GM12878 (cell line): ENCODE results near the gene HSPA4. TPM values are rescaled to one million over a fixed set of nuclear protein-coding genes. Genes with fewer than 3 reads are reported as not detected.
"Not testable (repeated sequence)": the region's sequence is repeated elsewhere in the genome, so short reads cannot be mapped to it uniquely, and the experiment has no call there.

Experiments used
- ATAC-seq: fragments of 200-7000 bp; cut with Tn5 transposase; 3 replicates; pipeline ENCODE4 v1.9.1; 2020; ENCODE audit warnings: mild to moderate bottlenecking, moderate library complexity
- BruUV-seq: library from RNA; stranded (reverse); fragments of 400-500 nt; replicated peaks from 2 replicates; lab custom pipeline; 2021; lab: Mats Ljungman, UMichigan
- CTCF ChIA-PET: fragments of 300-600 bp; sonication (Branson Sonifier 250); formaldehyde crosslinking; extraction: SDS; loops from one replicate; lab custom pipeline; 2021; ENCODE audit warnings: inconsistent platforms; lab: Yijun Ruan, JAX
- POLR2A ChIA-PET: fragments of 350-600 bp; formaldehyde crosslinking; extraction: SDS; loops from one replicate; lab custom pipeline; 2021; ENCODE audit warnings: inconsistent platforms; lab: Charles Lee
- RAD21 ChIA-PET: fragments of 300-600 bp; sonication (Branson Sonifier 250); formaldehyde crosslinking; loops from one replicate; lab custom pipeline; 2023; ENCODE audit warnings: antibody characterized with exemption; ENCODE audit not compliant: unreplicated experiment; lab: Charles Lee
- SMC1A ChIA-PET: fragments of 300-600 bp; sonication (Branson Sonifier 250); formaldehyde crosslinking; loops from one replicate; lab custom pipeline; 2023; ENCODE audit not compliant: unreplicated experiment, uncharacterized antibody; lab: Charles Lee
- DNase-seq: peaks from one replicate; pipeline ENCODE4 v3.0.0-alpha.2; 2011; ENCODE audit warnings: low read depth, low spot score
- FAIRE-seq: peaks from 3 replicates; lab custom pipeline; 2011; peaks lifted over from hg19 to GRCh38; lab: Jason Lieb, UNC
- H2AFZ ChIP-seq: 2 replicates; pipeline ENCODE4 v1.6.0; 2011; ENCODE audit warnings: low read depth, low read length, control low read depth; ENCODE audit not compliant: control insufficient read depth
- H3K27ac ChIP-seq: 2 replicates; pipeline ENCODE4 v1.5.1; 2011; ENCODE audit warnings: control low read depth; ENCODE audit not compliant: control insufficient read depth, insufficient read depth
- H3K27me3 ChIP-seq, 2 experiments: replicated peaks in 1 of 2; 2 replicates each; pipeline versions ENCODE4 v1.6.0 to v1.6.1; 2011; ENCODE audit warnings: low read length in 1 of 2; ENCODE audit not compliant: control insufficient read depth in 2 of 2, insufficient read depth in 2 of 2
- H3K36me3 ChIP-seq, 2 experiments: 2 replicates each; pipeline ENCODE4 v1.5.1; 2011; ENCODE audit warnings: low read length in 1 of 2; ENCODE audit not compliant: control insufficient read depth in 2 of 2, insufficient read depth in 2 of 2
- H3K4me1 ChIP-seq: 2 replicates; pipeline ENCODE4 v1.6.1; 2011; ENCODE audit warnings: mild to moderate bottlenecking, low read length, moderate library complexity, mixed read lengths; ENCODE audit not compliant: control insufficient read depth, insufficient read depth
- H3K4me2 ChIP-seq: 2 replicates; pipeline ENCODE4 v1.6.0; 2011; ENCODE audit warnings: control low read depth; ENCODE audit not compliant: control insufficient read depth, insufficient read depth
- H3K4me3 ChIP-seq: fragments of 200-600 bp; sonication (generic); 2 replicates; pipeline ENCODE4 v1.5.1; 2016
- H3K79me2 ChIP-seq: 2 replicates; pipeline ENCODE4 v1.6.0; 2011; ENCODE audit warnings: low read length; ENCODE audit not compliant: control insufficient read depth, insufficient read depth
- H3K9ac ChIP-seq: 2 replicates; pipeline ENCODE4 v1.8.0; 2011; ENCODE audit warnings: low read length, control low read depth, mixed read lengths; ENCODE audit not compliant: control insufficient read depth, insufficient read depth
- H3K9me3 ChIP-seq: replicated peaks from 3 replicates; pipeline ENCODE4 v1.5.1; 2011; ENCODE audit warnings: mild to moderate bottlenecking, low read length; ENCODE audit not compliant: control insufficient read depth, insufficient read depth
- H4K20me1 ChIP-seq: 2 replicates; pipeline ENCODE4 v1.6.0; 2011; ENCODE audit not compliant: control insufficient read depth, insufficient read depth
- CBX3 ChIP-seq: fragments of 200-600 bp; sonication (generic); IDR thresholded peaks from 2 replicates; pipeline ENCODE4 v1.6.1; 2016; ENCODE audit warnings: low read depth, borderline replicate concordance
- CEBPB ChIP-seq, 2 experiments: fragments of 150-350 bp in 1 of 2; IDR thresholded peaks; 2 replicates each; pipeline ENCODE4 v1.6.1; 2012 to 2014; ENCODE audit warnings: low read depth in 2 of 2, low read length in 2 of 2, borderline replicate concordance in 1 of 2, inconsistent platforms in 1 of 2
- KLF5 ChIP-seq: fragments of 450-650 bp; IDR thresholded peaks from 2 replicates; pipeline ENCODE4 v1.6.1; 2014; ENCODE audit warnings: mild to moderate bottlenecking; ENCODE audit not compliant: partially characterized antibody
- ZBED1 ChIP-seq: IDR thresholded peaks from 2 replicates; pipeline ENCODE4 v1.6.1; 2016; ENCODE audit warnings: borderline replicate concordance
- ZNF217 ChIP-seq: fragments of 450-650 bp; IDR thresholded peaks from 2 replicates; pipeline ENCODE4 v1.6.1; 2017; ENCODE audit warnings: antibody characterized with exemption, mild to moderate bottlenecking
- WGBS: methylation state at CpG from one replicate; pipeline ENCODE4 v1.1.6; 2016; ENCODE audit warnings: low lambda C conversion rate; ENCODE audit not compliant: insufficient replicate concordance, insufficient coverage; ENCODE audit errors: missing lambda C conversion rate; 5-methylcytosine and 5-hydroxymethylcytosine counted together
- in situ Hi-C: fragments of 300-500 bp; cut with MboI; formaldehyde crosslinking; loops from 9 replicates; pipeline ENCODE4 v1.14.3; 2018; ENCODE audit warnings: mixed read lengths
- intact Hi-C: fragments of 100-400 bp; cut with micrococcal nuclease; formaldehyde crosslinking; loops from one replicate; pipeline ENCODE4 v1.14.2; 2022; ENCODE audit not compliant: unreplicated experiment
- polyA plus RNA-seq, 11 experiments: library from polyadenylated mRNA; depleted of rRNA in 4 of 11; unstranded in 6 of 11; stranded (reverse) in 5 of 11; fragments of >200 nt; fragmentation: Nextera tagmentation in 4 of 11; fragmentation: Illumina TruSeq in 1 of 11; extraction: Ambion mirVana in 4 of 11; extraction: Trizol in 1 of 11; gene quantifications; 1 replicate in 1 of 11; 2 replicates in 10 of 11; pipeline versions ENCODE4 v1.2.1 to v1.2.3, GENCODE V29; 2011 to 2016; ENCODE audit warnings: inconsistent platforms in 2 of 11, missing spikeins in 2 of 11, low read depth in 1 of 11
- total RNA-seq, 4 experiments: library from RNA; depleted of rRNA in 3 of 4; stranded (reverse); fragments of >200 nt in 3 of 4; fragmentation: Illumina TruSeq in 1 of 4; extraction: Trizol in 1 of 4; gene quantifications; 2 replicates each; pipeline versions ENCODE4 v1.2.1 to v1.2.3, GENCODE V29; 2013 to 2021
- TF ChIP-seq, protein P1 (sequence below): IDR thresholded peaks from 2 replicates; pipeline ENCODE4 v1.6.1; 2011; ENCODE audit warnings: borderline replicate concordance, low read depth, mild to moderate bottlenecking, moderate library complexity, low read length; ENCODE audit not compliant: insufficient read depth, poor library complexity, severe bottlenecking
- TF ChIP-seq, protein P2 (sequence below): fragments of 150-350 bp; IDR thresholded peaks from 2 replicates; pipeline ENCODE4 v1.6.1; 2016; ENCODE audit warnings: low read depth, low read length

HSPA4 gene
- total and polyA plus RNA-seq, 10 of the 15 experiments (the other 5 are each of a cell fraction or from before 2014, with no cell fraction given): 61.6 to 234 (median 116) TPM

DNA sequence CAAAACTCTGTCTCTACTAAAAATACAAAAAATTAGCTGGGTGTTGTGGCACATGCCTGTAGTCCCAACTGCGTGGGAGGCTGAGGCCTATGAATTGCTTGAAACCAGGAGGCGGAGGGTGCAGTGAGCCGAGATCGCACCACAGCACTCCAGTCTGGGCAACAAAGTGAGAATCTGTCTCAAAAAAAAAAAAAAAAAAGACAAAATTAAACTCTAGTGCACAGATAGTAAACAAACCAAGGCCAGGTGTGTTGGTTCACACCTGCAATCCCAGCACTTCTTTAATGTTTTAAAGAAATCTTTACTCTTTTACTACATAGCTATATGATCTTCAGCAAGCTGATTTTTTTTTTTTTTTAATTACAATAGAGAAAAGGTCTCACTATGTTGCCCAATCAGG is 33.8 kb upstream of the HSPA4 start:
- ChIA-PET RAD21 (interaction anchor here (0.7 kb wide), 1 partner anchor 180 kb away, joined by 3 read pairs; no protein-coding TSS in a partner anchor), POLR2A (interaction anchor here (0.7 kb wide), 1 partner anchor 24 kb away, joined by 3 read pairs; no protein-coding TSS in a partner anchor), CTCF (interaction anchor here (0.5 kb wide), 1 partner anchor 10 kb away, joined by 3 read pairs; no protein-coding TSS in a partner anchor), SMC1A (interaction anchor here (0.6 kb wide), 1 partner anchor 1562 kb away, joined by 4 read pairs; no protein-coding TSS in a partner anchor)
- BruUV-seq: no TSS peak
- no peak for TF ChIP-seq CBX3
- TF ChIP-seq, protein P1, sequence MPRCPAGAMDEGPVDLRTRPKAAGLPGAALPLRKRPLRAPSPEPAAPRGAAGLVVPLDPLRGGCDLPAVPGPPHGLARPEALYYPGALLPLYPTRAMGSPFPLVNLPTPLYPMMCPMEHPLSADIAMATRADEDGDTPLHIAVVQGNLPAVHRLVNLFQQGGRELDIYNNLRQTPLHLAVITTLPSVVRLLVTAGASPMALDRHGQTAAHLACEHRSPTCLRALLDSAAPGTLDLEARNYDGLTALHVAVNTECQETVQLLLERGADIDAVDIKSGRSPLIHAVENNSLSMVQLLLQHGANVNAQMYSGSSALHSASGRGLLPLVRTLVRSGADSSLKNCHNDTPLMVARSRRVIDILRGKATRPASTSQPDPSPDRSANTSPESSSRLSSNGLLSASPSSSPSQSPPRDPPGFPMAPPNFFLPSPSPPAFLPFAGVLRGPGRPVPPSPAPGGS: no peak
- TF ChIP-seq CEBPB (IDR thresholded peaks at IDR 0.05; ENCODE audit: borderline replicate concordance in 1 of 2, low read depth in 2 of 2, low read length in 2 of 2): no peak
- no peak for TF ChIP-seq ZBED1
- TF ChIP-seq KLF5: no peak
- no peak for TF ChIP-seq ZNF217
- TF ChIP-seq, protein P2, sequence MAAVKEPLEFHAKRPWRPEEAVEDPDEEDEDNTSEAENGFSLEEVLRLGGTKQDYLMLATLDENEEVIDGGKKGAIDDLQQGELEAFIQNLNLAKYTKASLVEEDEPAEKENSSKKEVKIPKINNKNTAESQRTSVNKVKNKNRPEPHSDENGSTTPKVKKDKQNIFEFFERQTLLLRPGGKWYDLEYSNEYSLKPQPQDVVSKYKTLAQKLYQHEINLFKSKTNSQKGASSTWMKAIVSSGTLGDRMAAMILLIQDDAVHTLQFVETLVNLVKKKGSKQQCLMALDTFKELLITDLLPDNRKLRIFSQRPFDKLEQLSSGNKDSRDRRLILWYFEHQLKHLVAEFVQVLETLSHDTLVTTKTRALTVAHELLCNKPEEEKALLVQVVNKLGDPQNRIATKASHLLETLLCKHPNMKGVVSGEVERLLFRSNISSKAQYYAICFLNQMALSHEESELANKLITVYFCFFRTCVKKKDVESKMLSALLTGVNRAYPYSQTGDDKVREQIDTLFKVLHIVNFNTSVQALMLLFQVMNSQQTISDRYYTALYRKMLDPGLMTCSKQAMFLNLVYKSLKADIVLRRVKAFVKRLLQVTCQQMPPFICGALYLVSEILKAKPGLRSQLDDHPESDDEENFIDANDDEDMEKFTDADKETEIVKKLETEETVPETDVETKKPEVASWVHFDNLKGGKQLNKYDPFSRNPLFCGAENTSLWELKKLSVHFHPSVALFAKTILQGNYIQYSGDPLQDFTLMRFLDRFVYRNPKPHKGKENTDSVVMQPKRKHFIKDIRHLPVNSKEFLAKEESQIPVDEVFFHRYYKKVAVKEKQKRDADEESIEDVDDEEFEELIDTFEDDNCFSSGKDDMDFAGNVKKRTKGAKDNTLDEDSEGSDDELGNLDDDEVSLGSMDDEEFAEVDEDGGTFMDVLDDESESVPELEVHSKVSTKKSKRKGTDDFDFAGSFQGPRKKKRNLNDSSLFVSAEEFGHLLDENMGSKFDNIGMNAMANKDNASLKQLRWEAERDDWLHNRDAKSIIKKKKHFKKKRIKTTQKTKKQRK: no peak
- ATAC-seq (no peak), FAIRE-seq (no peak), DNase-seq (no peak)
- Histone ChIP-seq H3K9ac (no peak overlapping the region), H3K4me3 (no peak overlapping the region), H3K9me3 (no peaks in the 10 kb centered on the region), H3K79me2 (peaks cover 6% of the 10 kb centered on the region), H3K4me2 (no peak overlapping the region), H3K27ac (no peak overlapping the region), H3K27me3 (no peaks in the 10 kb centered on the region), H3K4me1 (no peaks in the 10 kb centered on the region), H2AFZ (no peak overlapping the region), H4K20me1 (no peaks in the 10 kb centered on the region), H3K36me3 (peaks cover 0 to 8% of the 10 kb centered on the region in 2 experiments; a peak in 2 of 4 replicates)
- WGBS: 96% methylated on average over 2 of the region's 4 CpGs
- intact Hi-C loops (no loop called here), in situ Hi-C loops (no loop called here)

DNA sequence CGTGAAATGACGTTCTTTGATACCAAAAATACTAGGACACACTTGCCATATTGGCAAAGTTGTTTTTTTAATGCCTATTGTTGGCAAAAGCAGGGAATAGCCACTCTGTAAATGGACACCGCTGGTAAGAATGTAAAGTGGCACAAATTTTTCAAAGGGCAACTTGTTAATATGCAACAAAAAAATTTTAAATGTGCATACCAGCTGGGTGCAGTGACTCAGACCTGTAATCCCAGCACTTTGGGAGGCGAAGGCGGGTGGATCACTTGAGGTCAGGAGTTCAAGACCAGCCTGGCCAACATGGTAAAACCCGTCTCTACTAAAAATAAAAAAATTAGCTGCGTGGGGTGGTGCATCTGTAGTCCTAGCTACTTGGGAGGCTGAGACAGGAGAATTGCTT is 32.3 kb upstream of the HSPA4 start:
- 98% methylated on average over 7 of the region's 7 CpGs for WGBS
- H3K9me3 ChIP-seq, intact Hi-C loops, in situ Hi-C loops, CTCF ChIA-PET, H3K27ac ChIP-seq, H3K36me3 ChIP-seq, SMC1A ChIA-PET, H3K4me2 ChIP-seq, BruUV-seq, H3K27me3 ChIP-seq, RAD21 ChIA-PET, H3K9ac ChIP-seq, H4K20me1 ChIP-seq, H3K4me1 ChIP-seq, FAIRE-seq, ATAC-seq, H2AFZ ChIP-seq, H3K4me3 ChIP-seq, DNase-seq: not testable (repeated sequence)
- H3K79me2 ChIP-seq: peaks cover 15% of the 10 kb centered on the region
- POLR2A ChIA-PET: interaction anchor here (0.6 kb wide), 3 partner anchors 34 to 53 kb away, joined by 3 to 8 read pairs (median 5); no protein-coding TSS in a partner anchor
